ENCODE measurements around the gene SSH2.
"Not testable (repeated sequence)": the region's sequence is repeated elsewhere in the genome, so short reads cannot be mapped to it uniquely, and the experiment has no call there.

The SSH2 gene

DNA sequence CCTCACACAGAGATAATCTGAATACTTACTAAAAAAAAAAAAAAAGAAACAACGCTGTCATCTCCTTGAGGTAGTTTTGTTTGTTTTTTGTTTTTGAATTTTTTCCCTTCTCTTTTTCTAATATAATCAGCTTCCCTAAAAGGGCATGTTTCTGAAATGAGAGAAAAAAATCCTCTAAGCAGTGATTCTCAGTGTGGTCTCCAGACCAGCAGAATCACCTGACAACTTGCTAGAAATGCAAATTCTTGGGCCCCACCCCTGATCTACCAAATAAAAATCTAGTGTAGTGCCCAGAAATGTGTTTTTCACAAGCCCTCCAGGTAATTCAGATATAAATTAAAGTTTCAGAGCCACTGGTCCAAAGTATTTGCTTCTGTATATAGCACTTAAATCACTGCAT is 65.4 kb downstream of the SSH2 start:
- Histone ChIP-seq H3K4me2 (ENCODE audit: low read length) (no peak overlapping the region), H3K9me3 (ENCODE audit: control insufficient read depth, low read length) (no peaks in the 10 kb centered on the region), H3K79me2 (peaks cover 4% of the 10 kb centered on the region), H3K4me3 (ENCODE audit: low read depth, low read length) (no peak overlapping the region), H3K27me3 (ENCODE audit: control insufficient read depth, insufficient read depth, low read length) (no peaks in the 10 kb centered on the region), H3K27ac (no peak overlapping the region), H3K4me1 (no peaks in the 10 kb centered on the region), H3K36me3 (ENCODE audit: control insufficient read depth, insufficient read depth, low read length) (no peaks in the 10 kb centered on the region), H2AFZ (no peak overlapping the region), H3K9ac (no peak overlapping the region)
- TF ChIP-seq, protein P1, sequence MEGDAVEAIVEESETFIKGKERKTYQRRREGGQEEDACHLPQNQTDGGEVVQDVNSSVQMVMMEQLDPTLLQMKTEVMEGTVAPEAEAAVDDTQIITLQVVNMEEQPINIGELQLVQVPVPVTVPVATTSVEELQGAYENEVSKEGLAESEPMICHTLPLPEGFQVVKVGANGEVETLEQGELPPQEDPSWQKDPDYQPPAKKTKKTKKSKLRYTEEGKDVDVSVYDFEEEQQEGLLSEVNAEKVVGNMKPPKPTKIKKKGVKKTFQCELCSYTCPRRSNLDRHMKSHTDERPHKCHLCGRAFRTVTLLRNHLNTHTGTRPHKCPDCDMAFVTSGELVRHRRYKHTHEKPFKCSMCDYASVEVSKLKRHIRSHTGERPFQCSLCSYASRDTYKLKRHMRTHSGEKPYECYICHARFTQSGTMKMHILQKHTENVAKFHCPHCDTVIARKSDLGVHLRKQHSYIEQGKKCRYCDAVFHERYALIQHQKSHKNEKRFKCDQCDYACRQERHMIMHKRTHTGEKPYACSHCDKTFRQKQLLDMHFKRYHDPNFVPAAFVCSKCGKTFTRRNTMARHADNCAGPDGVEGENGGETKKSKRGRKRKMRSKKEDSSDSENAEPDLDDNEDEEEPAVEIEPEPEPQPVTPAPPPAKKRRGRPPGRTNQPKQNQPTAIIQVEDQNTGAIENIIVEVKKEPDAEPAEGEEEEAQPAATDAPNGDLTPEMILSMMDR (IDR thresholded peaks at IDR 0.05): no peak

DNA sequence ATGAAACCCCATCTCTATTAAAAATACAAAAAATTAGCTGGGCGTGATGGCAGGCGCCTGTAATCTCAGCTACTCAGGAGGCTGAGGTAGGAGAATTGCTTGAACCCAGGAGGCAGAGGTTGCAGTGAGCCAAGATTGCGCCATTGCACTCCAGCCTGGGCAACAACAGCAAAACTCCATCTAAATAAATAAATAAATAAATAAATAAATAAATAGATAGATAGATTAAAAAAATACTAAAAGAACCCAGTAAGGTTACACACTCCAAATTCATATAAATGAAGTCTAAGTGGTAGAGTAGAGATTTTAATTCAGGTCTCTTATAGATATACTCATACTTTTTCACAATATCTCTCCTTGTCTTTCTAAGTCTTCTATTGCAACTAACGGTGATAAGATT is 65.9 kb downstream of the SSH2 start:
- H2AFZ ChIP-seq; H3K79me2 ChIP-seq; H3K4me1 ChIP-seq; H3K27ac ChIP-seq; H3K4me3 ChIP-seq (ENCODE audit: low read depth, low read length); H3K9me3 ChIP-seq (ENCODE audit: control insufficient read depth, low read length); H3K27me3 ChIP-seq (ENCODE audit: control insufficient read depth, insufficient read depth, low read length); H3K9ac ChIP-seq; H3K36me3 ChIP-seq (ENCODE audit: control insufficient read depth, insufficient read depth, low read length); H3K4me2 ChIP-seq (ENCODE audit: low read length): not testable (repeated sequence)

DNA sequence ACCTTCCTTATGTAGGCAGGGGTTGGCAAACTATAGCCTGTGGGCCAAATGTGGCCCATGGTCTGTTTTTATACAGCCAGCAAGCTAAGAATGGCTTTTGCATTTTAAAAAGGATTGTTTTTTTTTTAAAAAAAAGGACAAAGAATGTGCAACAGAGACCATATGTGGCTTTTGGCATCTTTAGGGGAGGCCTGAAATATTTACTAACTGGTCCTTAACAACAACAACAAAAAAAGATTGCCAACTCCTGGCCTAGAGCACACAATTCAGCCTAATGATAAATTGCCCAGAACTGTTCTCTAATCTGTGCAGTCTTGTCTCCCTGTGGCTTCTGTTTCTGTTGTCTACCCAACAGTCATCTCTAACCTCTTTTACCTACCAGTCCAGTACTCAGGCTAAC is 67.1 kb downstream of the SSH2 start:
- no peaks in the 10 kb centered on the region for H3K36me3 ChIP-seq (ENCODE audit: control insufficient read depth, insufficient read depth, low read length)
- H3K4me1 ChIP-seq: no peaks in the 10 kb centered on the region
- H3K4me3 ChIP-seq (ENCODE audit: low read depth, low read length): no peak overlapping the region
- H3K27ac ChIP-seq: no peak overlapping the region
- H3K4me2 ChIP-seq (ENCODE audit: low read length): no peak overlapping the region
- no peak overlapping the region for H3K9ac ChIP-seq
- no peaks in the 10 kb centered on the region for H3K27me3 ChIP-seq (ENCODE audit: control insufficient read depth, insufficient read depth, low read length)
- TF ChIP-seq, protein P1 (IDR thresholded peaks at IDR 0.05): no peak
- H3K9me3 ChIP-seq (ENCODE audit: control insufficient read depth, low read length): no peaks in the 10 kb centered on the region
- H3K79me2 ChIP-seq: peaks cover 6% of the 10 kb centered on the region
- no peak overlapping the region for H2AFZ ChIP-seq

DNA sequence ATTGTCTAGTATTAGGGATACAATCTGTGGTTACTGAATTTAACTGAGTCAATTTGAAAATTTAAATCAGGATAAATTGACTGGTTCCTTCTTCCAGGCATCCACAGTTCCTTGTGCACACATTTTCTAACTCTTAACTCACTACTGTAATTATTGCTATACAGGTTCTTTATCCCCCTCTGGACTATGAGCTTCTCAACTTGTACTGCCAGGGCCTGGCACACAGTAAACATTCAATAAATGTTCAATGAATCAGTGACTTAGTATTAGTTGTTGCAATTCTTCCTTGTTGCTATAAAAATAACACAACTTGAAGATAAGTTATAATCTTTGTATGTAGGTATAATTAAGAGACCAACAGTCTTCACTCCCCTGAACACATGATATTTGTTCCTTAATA is 67.9 kb downstream of the SSH2 start:
- TF ChIP-seq, protein P1 (IDR thresholded peaks at IDR 0.05): no peak
- H3K4me3 ChIP-seq (ENCODE audit: low read depth, low read length): no peak overlapping the region
- no peaks in the 10 kb centered on the region for H3K9me3 ChIP-seq (ENCODE audit: control insufficient read depth, low read length)
- H3K9ac ChIP-seq: no peak overlapping the region
- no peak overlapping the region for H2AFZ ChIP-seq
- no peak overlapping the region for H3K27ac ChIP-seq
- no peaks in the 10 kb centered on the region for H3K36me3 ChIP-seq (ENCODE audit: control insufficient read depth, insufficient read depth, low read length)
- H3K4me2 ChIP-seq (ENCODE audit: low read length): no peak overlapping the region
- no peaks in the 10 kb centered on the region for H3K27me3 ChIP-seq (ENCODE audit: control insufficient read depth, insufficient read depth, low read length)
- peaks cover 6% of the 10 kb centered on the region for H3K79me2 ChIP-seq
- no peaks in the 10 kb centered on the region for H3K4me1 ChIP-seq

DNA sequence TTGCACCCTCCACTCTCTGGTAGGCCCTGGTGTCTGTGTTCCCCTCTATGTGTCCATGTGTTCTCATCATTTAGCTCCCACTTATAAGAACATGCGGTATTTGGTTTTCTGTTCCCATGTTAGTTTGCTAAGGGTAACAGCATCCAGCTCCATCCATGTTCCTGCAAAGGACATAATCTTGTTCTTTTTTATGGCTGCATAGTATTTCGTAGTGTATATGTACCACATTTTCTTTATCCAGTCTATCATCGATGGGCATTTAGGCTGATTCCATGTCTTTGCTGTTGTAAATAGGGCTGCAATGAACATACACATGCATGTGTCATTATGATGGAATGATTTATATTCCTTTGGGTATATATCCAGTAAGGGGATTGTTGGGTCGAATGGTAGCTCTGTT is 70.6 kb downstream of the SSH2 start:
- not testable (repeated sequence) for H3K27me3 ChIP-seq (ENCODE audit: control insufficient read depth, insufficient read depth, low read length)

DNA sequence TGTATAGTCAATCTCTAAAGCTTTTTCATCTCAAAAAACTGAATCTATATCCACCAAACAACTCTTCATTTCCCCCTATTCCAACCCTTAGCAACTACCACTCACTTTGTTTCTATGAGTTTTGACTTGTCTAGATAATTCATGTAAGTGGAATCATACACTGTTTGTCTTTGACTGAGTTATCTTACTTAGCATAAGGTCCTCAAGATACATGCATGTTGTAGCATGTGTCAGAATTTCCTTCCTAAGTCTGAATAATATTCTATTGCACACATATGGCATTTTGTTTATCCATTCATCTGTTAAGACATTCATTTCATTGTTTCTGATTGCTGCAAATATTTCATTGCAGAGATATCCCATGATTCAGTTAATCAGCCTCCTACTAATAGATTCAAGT is 72.2 kb downstream of the SSH2 start:
- Histone ChIP-seq H3K9me3 (ENCODE audit: control insufficient read depth, low read length) (no peaks in the 10 kb centered on the region), H2AFZ (no peak overlapping the region), H3K4me1 (peaks cover 2% of the 10 kb centered on the region), H3K36me3 (ENCODE audit: control insufficient read depth, insufficient read depth, low read length) (no peaks in the 10 kb centered on the region), H3K9ac (no peak overlapping the region), H3K79me2 (peaks cover 3% of the 10 kb centered on the region), H3K4me2 (ENCODE audit: low read length) (no peak overlapping the region), H3K4me3 (ENCODE audit: low read depth, low read length) (no peak overlapping the region), H3K27me3 (ENCODE audit: control insufficient read depth, insufficient read depth, low read length) (no peaks in the 10 kb centered on the region), H3K27ac (no peak overlapping the region)
- TF ChIP-seq, protein P1 (IDR thresholded peaks at IDR 0.05): no peak

More for the DNA sequence above, 70.6 kb downstream of the SSH2 start:
- H3K79me2 ChIP-seq; H3K4me1 ChIP-seq; H3K27ac ChIP-seq; H3K4me3 ChIP-seq (ENCODE audit: low read depth, low read length); H3K36me3 ChIP-seq (ENCODE audit: control insufficient read depth, insufficient read depth, low read length); H3K9ac ChIP-seq; H3K9me3 ChIP-seq (ENCODE audit: control insufficient read depth, low read length); H2AFZ ChIP-seq; H3K4me2 ChIP-seq (ENCODE audit: low read length): not testable (repeated sequence)

DNA sequence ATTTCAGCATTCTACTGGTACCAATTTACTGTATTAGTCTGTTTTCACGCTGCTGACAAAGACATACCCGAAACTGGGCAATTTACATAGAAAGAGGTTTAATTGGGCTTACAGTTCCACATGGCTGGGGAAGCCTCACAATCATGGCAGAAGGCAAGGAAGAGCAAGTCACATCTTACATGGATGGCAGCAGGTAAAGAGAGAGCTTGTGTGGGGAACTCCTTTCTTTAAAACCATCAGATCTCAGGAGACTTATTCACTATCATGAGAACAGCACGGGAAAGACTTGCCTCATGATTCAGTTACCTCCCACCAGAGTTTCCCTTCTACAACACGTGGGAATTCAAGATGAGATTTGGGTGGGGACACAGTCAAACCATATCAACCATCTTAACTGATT is 72.9 kb downstream of the SSH2 start:
- H3K4me1 ChIP-seq; H3K27me3 ChIP-seq (ENCODE audit: control insufficient read depth, insufficient read depth, low read length); H3K36me3 ChIP-seq (ENCODE audit: control insufficient read depth, insufficient read depth, low read length): not testable (repeated sequence)

More for the DNA sequence above, 72.9 kb downstream of the SSH2 start:
- H3K27ac ChIP-seq; H3K9me3 ChIP-seq (ENCODE audit: control insufficient read depth, low read length); H3K4me2 ChIP-seq (ENCODE audit: low read length); H2AFZ ChIP-seq; H3K9ac ChIP-seq; H3K4me3 ChIP-seq (ENCODE audit: low read depth, low read length); H3K79me2 ChIP-seq: not testable (repeated sequence)

Measured in parathyroid adenoma (tissue), 2 donors.